HPDE6-E6E7 (cell line): ENCODE data around the gene PREX1.

ENCODE experiments used
- DNase-seq: peaks from one replicate; pipeline ENCODE4 v3.0.0; 2011; ENCODE audit warnings: missing footprints; ENCODE audit errors: extremely low spot score

PREX1 gene

GRCh38 chr20:48621376-48622078 lies 206.3 kb downstream of the PREX1 start:
- DNase-seq: peak; percentile 88

DNA sequence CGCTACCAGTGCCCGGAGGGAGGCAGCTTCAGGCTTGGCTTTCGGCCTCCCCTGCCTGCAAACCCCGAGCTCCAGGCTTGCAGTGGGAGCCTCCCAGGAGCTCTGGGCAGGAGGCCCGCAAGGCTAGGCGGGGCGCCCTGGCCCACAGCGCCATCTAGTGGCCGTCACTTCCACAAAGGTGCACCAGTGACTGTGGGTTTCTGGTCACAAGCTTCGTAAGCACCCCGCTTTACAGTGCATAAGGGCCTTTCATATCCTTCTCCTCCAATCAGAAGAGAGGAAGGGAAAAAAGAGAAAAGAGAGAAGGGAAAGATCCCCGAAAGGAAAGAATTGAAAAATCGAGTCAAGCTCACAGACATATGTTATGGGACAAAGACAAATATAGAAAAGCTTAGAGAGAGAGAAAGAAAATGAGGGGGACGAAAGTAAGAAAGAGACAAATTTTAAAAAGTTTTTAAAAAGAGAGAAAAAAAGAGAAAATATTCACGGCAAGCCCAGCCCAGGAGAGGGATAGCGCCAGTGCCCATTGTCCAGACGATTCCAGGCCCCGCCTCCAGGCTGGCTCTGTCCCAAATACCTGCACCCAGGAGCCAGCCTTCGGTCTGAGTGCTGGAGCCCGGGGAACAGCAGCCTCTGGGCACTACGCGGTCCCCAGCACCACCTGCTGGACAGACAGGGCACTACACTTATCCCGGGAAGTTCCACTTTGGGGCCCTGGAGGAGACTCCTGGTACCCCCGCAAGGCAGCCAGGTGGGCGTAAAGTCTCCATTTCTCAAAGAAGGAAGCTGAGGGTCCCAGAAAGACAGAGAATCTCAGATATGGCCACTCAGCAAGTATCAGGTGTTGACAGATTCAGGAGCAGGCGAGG lies 207.1 kb downstream of the PREX1 start:
- DNase-seq: peak; percentile 100

DNA sequence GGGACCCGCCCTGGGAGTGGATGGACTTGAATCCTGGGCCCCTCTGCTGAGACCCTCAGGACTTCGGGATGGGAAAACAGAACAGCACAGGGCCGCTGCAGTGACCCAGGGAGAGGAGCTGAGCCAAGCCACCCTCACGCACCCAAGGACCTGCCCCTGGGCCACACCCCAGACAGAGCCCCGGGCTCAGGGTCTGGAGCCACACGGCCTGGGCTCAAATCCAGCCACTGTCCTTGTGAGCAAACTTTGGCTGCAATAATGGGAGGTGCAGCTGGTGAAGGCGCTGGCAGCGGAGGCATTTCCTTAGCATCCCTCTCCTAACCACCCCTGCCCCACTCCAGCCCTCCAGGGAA lies 207.7 kb downstream of the PREX1 start:
- no peak for DNase-seq

DNA sequence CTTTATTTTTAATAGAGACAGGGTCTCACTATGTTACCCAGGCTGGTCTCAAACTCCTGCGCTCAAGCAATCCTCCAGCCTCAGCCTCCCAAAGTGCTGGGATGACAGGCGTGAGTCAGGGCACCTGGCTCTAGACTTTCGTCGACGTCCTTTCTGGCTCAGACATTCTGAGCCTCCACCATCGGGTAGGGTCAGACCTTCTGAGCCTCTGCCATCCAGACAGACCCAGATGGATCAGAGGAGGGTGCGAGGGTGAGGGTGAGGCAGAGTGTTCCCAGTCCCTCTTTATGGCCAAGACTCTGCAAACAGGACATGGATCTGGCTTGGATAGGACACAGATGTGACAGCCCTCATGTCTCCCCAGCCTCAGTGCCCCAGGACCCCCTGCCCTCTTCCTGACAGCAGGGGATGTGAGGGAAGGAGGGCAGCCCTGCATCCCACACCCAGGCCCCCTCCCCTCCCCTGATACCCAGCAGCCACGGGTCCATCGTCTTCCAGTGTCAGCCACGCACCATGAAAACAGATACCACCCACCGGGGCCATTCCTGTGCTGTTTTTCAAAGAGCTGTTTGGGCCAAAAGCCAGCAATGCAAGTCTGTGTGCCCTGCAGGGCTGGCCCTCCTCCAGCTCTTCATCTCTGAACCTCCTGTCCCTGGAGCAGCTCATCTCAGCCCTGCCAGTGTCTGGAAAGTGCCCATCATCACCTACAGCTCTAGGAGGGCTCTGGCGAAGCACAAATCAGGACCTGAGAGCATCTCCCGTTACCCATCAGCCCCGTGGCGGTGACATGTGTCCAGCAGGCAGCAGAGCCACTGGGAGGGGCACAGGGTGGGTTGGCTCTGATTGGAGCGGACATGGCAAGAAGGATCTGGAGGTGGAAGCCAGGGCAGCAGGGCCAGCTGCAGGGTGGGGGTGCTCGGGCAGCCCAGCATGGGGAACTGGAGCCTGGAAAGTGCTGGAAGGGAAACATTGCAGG lies 208.4 kb downstream of the PREX1 start:
- no peak for DNase-seq

GRCh38 chr20:48618631-48619030 lies 209.2 kb downstream of the PREX1 start:
- no peak for DNase-seq

DNA sequence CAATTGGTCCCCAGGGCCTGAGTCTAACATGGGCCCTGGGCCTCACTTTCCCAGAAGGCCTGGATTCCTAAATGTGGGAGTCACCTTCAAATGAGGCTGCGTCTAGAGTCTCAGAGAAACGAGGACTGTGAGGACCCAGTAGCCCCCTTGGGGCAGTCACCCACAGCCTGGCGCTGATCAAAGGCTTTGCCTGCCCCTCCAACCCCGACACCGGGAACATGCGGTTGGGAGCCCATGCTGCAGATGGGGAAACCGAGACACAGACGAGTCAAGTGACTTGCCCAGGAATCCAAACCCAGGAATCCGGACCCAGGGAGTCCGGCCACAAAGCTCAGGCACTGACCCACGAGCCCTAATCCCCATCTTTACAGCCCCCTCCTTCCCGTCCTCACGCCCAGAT lies 209.7 kb downstream of the PREX1 start:
- DNase-seq: no peak

- no peak for DNase-seq
Measured at GRCh38 chr20:48617481-48617880, 210.3 kb downstream of the PREX1 start.

GRCh38 chr20:48616481-48616880 lies 211.3 kb downstream of the PREX1 start:
- DNase-seq: no peak

GRCh38 chr20:48615871-48616270 lies 211.9 kb downstream of the PREX1 start:
- no peak for DNase-seq

- no peak for DNase-seq
Measured at GRCh38 chr20:48614593-48615274, 213.1 kb downstream of the PREX1 start.

DNA sequence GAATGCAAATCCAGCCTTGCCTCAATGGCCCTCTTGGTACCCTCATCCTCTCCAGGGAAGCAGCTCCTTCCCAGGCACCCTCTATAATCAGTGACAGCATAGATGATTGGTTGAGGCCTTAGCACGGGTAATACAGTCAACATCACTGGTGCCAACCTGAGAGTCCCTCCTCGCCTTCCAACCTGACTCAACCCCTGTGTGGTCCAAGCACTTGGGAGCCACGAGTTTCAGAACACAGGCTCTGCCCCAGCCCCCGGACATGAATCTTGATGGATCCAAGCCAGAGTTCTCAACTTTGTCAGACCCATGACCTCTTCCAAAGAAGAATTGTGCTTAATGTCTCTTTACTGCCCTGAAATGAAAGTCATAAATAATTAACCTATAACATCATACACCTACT lies 213.9 kb downstream of the PREX1 start:
- DNase-seq: no peak

DNA sequence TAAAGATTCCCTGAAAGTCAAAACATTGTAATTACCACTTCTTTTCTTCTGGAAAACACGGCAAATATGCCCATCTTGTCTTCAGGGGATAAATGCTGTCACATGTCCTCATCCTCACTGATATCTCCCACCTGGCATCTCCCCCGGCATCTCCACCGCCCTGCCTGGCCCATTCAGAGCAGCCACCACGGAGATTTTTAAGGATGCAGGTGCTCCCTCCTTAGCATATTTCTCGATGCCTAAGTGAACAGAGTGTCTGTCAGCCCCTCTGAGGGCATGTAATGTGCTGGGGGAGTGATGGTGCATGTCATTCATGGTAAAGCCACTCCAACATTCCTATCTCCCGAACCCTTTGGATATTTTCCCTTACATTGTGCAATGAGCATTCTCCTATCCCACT lies 215.5 kb downstream of the PREX1 start:
- no peak for DNase-seq

- DNase-seq: no peak
Measured at GRCh38 chr20:48610996-48611395, 216.8 kb downstream of the PREX1 start.

- no peak for DNase-seq
Measured at GRCh38 chr20:48609491-48609978, 218.3 kb downstream of the PREX1 start.

GRCh38 chr20:48608756-48609155 lies 219.0 kb downstream of the PREX1 start:
- no peak for DNase-seq

- DNase-seq: no peak
Measured at GRCh38 chr20:48607544-48607865, 220.3 kb downstream of the PREX1 start.

GRCh38 chr20:48606841-48607543 lies 220.8 kb downstream of the PREX1 start:
- DNase-seq: no peak

GRCh38 chr20:48606172-48606840 lies 221.5 kb downstream of the PREX1 start:
- no peak for DNase-seq

DNA sequence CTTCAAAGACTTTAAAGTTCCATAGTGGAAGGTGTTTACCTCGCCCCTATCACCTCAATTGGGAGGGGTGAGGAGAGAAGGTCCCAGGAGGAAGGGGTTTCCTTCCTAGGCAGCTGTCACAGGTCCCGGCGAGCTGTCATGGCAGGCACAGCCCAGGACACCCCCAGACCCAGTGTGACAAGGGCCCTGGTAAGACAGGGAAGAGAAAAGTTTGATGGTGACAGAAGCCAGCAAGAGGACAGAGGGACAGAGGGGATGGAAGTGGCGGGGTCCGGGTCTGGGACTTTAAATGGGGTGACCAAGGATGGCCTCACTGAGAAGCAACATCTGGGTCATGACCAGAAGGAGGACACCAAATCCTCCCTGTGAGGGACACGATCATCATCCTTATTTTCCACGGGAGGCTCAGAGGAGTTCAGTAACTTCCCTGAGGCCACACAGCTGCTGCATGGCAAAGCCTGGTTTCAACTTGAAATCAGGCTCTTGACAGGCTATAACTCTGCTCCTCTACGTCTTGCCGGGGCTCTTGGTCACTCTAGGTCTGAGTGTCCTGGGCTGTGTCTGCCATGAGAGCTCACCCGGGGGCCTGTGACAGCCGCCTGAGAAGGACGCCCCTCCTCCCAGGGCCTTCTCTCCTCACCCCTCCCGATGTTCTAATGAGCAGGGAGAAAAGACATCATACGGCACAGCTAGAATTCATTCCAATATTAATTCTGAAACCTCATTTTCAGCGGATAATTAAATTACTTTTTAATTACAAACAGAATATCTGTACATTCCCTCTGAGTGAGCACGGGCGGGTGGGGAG lies 222.2 kb downstream of the PREX1 start:
- DNase-seq: no peak
